ENCODE results near the gene NCAM2.

The NCAM2 gene

GRCh38 chr21:21291883-21292569 is 293.8 kb downstream of the NCAM2 start:
- H3K4me3 ChIP-seq (replicated peaks; ENCODE audit: low read depth, low read length), result no peak overlapping the region
- TF ChIP-seq, protein P1, sequence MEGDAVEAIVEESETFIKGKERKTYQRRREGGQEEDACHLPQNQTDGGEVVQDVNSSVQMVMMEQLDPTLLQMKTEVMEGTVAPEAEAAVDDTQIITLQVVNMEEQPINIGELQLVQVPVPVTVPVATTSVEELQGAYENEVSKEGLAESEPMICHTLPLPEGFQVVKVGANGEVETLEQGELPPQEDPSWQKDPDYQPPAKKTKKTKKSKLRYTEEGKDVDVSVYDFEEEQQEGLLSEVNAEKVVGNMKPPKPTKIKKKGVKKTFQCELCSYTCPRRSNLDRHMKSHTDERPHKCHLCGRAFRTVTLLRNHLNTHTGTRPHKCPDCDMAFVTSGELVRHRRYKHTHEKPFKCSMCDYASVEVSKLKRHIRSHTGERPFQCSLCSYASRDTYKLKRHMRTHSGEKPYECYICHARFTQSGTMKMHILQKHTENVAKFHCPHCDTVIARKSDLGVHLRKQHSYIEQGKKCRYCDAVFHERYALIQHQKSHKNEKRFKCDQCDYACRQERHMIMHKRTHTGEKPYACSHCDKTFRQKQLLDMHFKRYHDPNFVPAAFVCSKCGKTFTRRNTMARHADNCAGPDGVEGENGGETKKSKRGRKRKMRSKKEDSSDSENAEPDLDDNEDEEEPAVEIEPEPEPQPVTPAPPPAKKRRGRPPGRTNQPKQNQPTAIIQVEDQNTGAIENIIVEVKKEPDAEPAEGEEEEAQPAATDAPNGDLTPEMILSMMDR (IDR thresholded peaks at IDR 0.05; ENCODE audit: low read depth, low read length, missing control alignments), result no peak
- DNase-seq (ENCODE audit: extremely low read depth, low read depth), result no peak

GRCh38 chr21:21295303-21295702 is 297.1 kb downstream of the NCAM2 start:
- TF ChIP-seq, protein P1 (IDR thresholded peaks at IDR 0.05; ENCODE audit: low read depth, low read length, missing control alignments), result no peak
- DNase-seq (ENCODE audit: extremely low read depth, low read depth), result no peak
- H3K4me3 ChIP-seq (replicated peaks; ENCODE audit: low read depth, low read length), result no peak overlapping the region

DNA sequence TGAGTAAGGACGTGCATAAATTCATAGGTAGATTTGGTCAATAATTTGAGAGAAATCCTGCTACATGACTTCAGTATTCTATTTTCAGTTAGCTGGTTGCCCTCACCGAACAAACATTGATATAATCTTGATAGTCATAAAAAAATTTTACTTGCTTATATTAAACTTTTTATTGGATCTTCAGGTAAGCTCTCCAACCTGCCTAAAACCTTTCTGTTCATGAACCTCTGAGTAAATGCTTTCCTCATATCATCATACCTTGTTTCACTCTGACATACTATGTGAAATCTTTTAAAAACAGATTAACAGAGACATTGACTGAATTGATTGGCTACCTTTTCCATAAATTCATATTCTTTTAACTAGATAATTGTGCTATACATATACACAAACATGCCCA is 299.0 kb downstream of the NCAM2 start:
- no peak for DNase-seq (ENCODE audit: extremely low read depth, low read depth)
- no peak overlapping the region for H3K4me3 ChIP-seq (replicated peaks; ENCODE audit: low read depth, low read length)
- TF ChIP-seq, protein P1 (IDR thresholded peaks at IDR 0.05; ENCODE audit: low read depth, low read length, missing control alignments), result no peak

DNA sequence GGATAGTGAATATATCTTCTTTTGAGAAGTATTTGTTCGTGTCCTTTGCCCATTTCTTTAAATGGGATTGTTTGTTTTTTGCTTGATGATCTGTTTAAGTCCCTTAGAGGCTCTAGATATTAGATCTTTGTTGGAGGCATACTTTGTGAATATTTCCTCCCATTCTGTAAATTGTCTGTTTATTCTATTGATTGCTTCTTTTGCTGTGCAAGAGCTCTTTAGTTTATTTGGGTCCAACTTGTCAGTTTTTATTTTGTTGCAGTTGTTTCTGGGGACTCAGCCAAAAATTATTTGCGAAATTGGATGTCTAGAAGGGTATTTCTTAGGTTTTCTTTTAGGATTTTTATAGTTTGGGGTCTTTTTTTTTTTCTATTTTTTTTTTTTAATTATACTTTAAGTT is 302.8 kb downstream of the NCAM2 start:
- TF ChIP-seq, protein P1 (IDR thresholded peaks at IDR 0.05; ENCODE audit: low read depth, low read length, missing control alignments), result no peak
- no peak for DNase-seq (ENCODE audit: extremely low read depth, low read depth)
- no peak overlapping the region for H3K4me3 ChIP-seq (replicated peaks; ENCODE audit: low read depth, low read length)

GRCh38 chr21:21309510-21309909 is 311.3 kb downstream of the NCAM2 start:
- no peak for DNase-seq (ENCODE audit: extremely low read depth, low read depth)
- TF ChIP-seq, protein P1 (IDR thresholded peaks at IDR 0.05; ENCODE audit: low read depth, low read length, missing control alignments), result no peak

DNA sequence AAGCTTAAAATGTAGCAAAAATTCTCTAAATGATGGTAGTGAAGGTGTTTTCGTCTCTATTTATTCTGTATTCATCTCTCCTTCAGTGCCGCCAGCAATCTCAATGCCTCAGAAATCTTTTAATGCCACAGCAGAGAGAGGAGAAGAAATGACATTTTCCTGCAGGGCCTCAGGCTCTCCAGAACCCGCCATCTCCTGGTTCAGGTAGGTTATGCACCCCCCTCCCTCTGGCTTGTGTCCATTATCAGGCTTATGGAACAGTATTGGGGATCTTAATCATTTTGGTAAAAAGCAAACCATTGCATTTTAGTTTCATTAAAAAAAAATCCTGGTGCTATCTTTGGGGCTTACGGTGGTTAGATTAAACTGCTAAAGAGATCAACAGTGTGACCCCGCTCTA is 326.1 kb downstream of the NCAM2 start:
- no peak for DNase-seq (ENCODE audit: extremely low read depth, low read depth)
- no peak overlapping the region for H3K4me3 ChIP-seq (replicated peaks; ENCODE audit: low read depth, low read length)
- TF ChIP-seq, protein P1 (IDR thresholded peaks at IDR 0.05; ENCODE audit: low read depth, low read length, missing control alignments), result no peak

More at GRCh38 chr21:21309510-21309909, 311.3 kb downstream of the NCAM2 start:
- no peak overlapping the region for H3K4me3 ChIP-seq (replicated peaks; ENCODE audit: low read depth, low read length)

GRCh38 chr21:21332492-21332891 is 334.3 kb downstream of the NCAM2 start:
- no peak overlapping the region for H3K4me3 ChIP-seq (replicated peaks; ENCODE audit: low read depth, low read length)
- no peak for DNase-seq (ENCODE audit: extremely low read depth, low read depth)
- TF ChIP-seq, protein P1 (IDR thresholded peaks at IDR 0.05; ENCODE audit: low read depth, low read length, missing control alignments), result no peak
